C4-2B (cell line): Measurements from ENCODE around the gene SFMBT2.

Experiments used
- ZFX ChIP-seq: fragments of 450-650 bp; IDR thresholded peaks from 2 replicates; pipeline ENCODE4 v1.6.1; 2017
- TF ChIP-seq, protein P1 (sequence below): fragments of 450-650 bp; conservative IDR thresholded peaks from 2 replicates; pipeline ENCODE4 v1.5.1; 2017; ENCODE audit warnings: mild to moderate bottlenecking

DNA sequence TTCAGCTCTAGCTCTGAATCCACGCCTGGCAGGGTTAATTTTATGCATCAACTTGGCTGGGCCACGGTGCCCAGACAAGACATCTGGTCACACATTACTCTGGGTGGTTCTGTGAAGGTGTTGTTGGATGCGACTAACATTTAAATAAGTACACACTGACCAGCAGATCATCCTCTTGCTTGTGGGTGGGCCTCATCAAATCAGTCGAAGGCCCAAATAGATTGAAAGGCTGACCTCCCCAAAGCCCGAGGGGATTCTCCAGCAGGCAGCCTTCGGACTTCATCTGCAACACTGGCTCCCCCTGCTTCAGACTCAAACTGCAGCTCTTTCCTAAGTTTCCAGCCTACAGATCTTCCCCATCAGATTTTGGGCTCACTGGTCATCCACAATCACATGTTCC lies 53.6 kb downstream of the SFMBT2 start:
- no peak for TF ChIP-seq ZFX
- TF ChIP-seq, protein P1, sequence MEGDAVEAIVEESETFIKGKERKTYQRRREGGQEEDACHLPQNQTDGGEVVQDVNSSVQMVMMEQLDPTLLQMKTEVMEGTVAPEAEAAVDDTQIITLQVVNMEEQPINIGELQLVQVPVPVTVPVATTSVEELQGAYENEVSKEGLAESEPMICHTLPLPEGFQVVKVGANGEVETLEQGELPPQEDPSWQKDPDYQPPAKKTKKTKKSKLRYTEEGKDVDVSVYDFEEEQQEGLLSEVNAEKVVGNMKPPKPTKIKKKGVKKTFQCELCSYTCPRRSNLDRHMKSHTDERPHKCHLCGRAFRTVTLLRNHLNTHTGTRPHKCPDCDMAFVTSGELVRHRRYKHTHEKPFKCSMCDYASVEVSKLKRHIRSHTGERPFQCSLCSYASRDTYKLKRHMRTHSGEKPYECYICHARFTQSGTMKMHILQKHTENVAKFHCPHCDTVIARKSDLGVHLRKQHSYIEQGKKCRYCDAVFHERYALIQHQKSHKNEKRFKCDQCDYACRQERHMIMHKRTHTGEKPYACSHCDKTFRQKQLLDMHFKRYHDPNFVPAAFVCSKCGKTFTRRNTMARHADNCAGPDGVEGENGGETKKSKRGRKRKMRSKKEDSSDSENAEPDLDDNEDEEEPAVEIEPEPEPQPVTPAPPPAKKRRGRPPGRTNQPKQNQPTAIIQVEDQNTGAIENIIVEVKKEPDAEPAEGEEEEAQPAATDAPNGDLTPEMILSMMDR = no peak
